SK-N-MC (cell line): ENCODE data around the gene KCNN1.

Experiments
- EZH2 ChIP-seq: fragments of 200-600 bp; sonication (generic); IDR thresholded peaks from one replicate; pipeline ENCODE4 v1.6.1; 2017; ENCODE audit warnings: antibody characterized with exemption
- FOXP2 ChIP-seq: optimal IDR thresholded peaks from 2 replicates; pipeline ENCODE3; 2011; ENCODE audit warnings: mild to moderate bottlenecking, moderate library complexity; ENCODE audit not compliant: insufficient read depth; ENCODE audit errors: extremely low read length, control extremely low read depth
- POLR2AphosphoS5 ChIP-seq: IDR thresholded peaks from 2 replicates; pipeline ENCODE4 v1.6.1; 2012; ENCODE audit warnings: mild to moderate bottlenecking, low read depth, low read length, borderline replicate concordance

GRCh38 chr19:18023622-18024251, 56.8 kb downstream of the KCNN1 start:
- TF ChIP-seq POLR2AphosphoS5 (0 out of 2 replicates have a peak, but pooled peaks have one; percentile 58), EZH2 (no peak), FOXP2 (peak; percentile 95)
